H1 (cell line): Measurements from ENCODE around the gene LMAN2.

Experiments used
- CTBP2 ChIP-seq: IDR thresholded peaks from 2 replicates; pipeline ENCODE4 v1.7.0; 2011; ENCODE audit warnings: borderline replicate concordance, mild to moderate bottlenecking, moderate library complexity, mixed read lengths, low read length; ENCODE audit not compliant: insufficient read depth, insufficient read length
- EGR1 ChIP-seq: IDR thresholded peaks from 2 replicates; pipeline ENCODE4 v1.6.1; 2011; ENCODE audit warnings: low read depth, low read length, borderline replicate concordance
- EP300 ChIP-seq, 2 experiments: IDR thresholded peaks; 1 replicate in 1 of 2; 2 replicates in 1 of 2; pipeline ENCODE4 v1.6.1; 2011 to 2012; ENCODE audit warnings: low read depth in 2 of 2, low read length in 2 of 2, mild to moderate bottlenecking in 2 of 2, borderline replicate concordance in 1 of 2, inconsistent platforms in 1 of 2, moderate library complexity in 1 of 2
- EZH2 ChIP-seq: fragments of 200-600 bp; sonication (generic); IDR thresholded peaks from 2 replicates; pipeline ENCODE4 v1.7.1; 2012; ENCODE audit warnings: low read depth, mild to moderate bottlenecking, moderate library complexity, low read length, inconsistent platforms; ENCODE audit not compliant: severe bottlenecking
- GABPA ChIP-seq: IDR thresholded peaks from 2 replicates; pipeline ENCODE4 v1.6.1; 2011; ENCODE audit warnings: mild to moderate bottlenecking, low read length, moderate library complexity, borderline replicate concordance; ENCODE audit not compliant: insufficient read depth
- GTF2F1 ChIP-seq: IDR thresholded peaks from 2 replicates; pipeline ENCODE4 v1.6.1; 2012; ENCODE audit warnings: low read depth, low read length, improper control_type of control experiment, borderline replicate concordance
- JUND ChIP-seq: IDR thresholded peaks from 2 replicates; pipeline ENCODE4 v1.6.1; 2011; ENCODE audit warnings: mild to moderate bottlenecking, improper control_type of control experiment, low read length
- KDM1A ChIP-seq: fragments of 200-600, 300-600 bp; sonication (generic); IDR thresholded peaks from 2 replicates; pipeline ENCODE4 v1.7.1; 2016; ENCODE audit warnings: mild to moderate bottlenecking, low read length, borderline replicate concordance
- NRF1 ChIP-seq: IDR thresholded peaks from 2 replicates; pipeline ENCODE4 v1.6.1; 2011; ENCODE audit warnings: mild to moderate bottlenecking, low read depth, low read length, improper control_type of control experiment
- POLR2A ChIP-seq, 2 experiments: IDR thresholded peaks; 1 replicate in 1 of 2; 2 replicates in 1 of 2; pipeline ENCODE4 v1.6.1; 2011; ENCODE audit warnings: low read depth in 2 of 2, low read length in 2 of 2, mild to moderate bottlenecking in 2 of 2; ENCODE audit errors: control extremely low read depth in 1 of 2
- POLR2AphosphoS5 ChIP-seq: IDR thresholded peaks from 2 replicates; pipeline ENCODE4 v1.6.1; 2011; ENCODE audit warnings: low read depth, low read length
- TF ChIP-seq, protein P1 (sequence below), 3 experiments: IDR thresholded peaks; 1 replicate in 2 of 3; 2 replicates in 1 of 3; pipeline versions ENCODE4 v1.5.1 to v1.6.1; 2011; ENCODE audit warnings: low read length in 3 of 3, mild to moderate bottlenecking in 3 of 3, inconsistent platforms in 2 of 3, low read depth in 1 of 3, moderate library complexity in 1 of 3; ENCODE audit not compliant: insufficient read depth in 1 of 3; ENCODE audit errors: control extremely low read depth in 1 of 3
- TF ChIP-seq, protein P2 (sequence below): IDR thresholded peaks from 2 replicates; pipeline ENCODE4 v1.6.1; 2012; ENCODE audit warnings: inconsistent platforms

DNA sequence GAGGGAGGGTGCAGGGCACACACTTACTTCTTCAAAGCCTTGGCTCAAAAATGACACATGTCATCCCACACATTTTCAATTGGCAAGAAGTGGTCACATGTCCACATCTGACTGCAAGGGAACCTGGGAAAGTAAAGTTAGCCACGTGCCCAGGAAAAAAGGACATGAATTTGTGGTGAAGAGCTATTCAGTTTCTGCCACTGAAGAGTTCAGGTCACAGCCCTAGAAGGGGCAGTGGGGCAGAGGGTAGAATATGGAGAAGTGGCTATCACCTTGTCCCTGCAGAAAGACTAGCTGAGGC lies 4.3 kb upstream of the LMAN2 start:
- no peak for TF ChIP-seq EP300 (IDR thresholded peaks at IDR 0.05; ENCODE audit: borderline replicate concordance in 1 of 2, low read depth in 2 of 2, low read length in 2 of 2)
- TF ChIP-seq KDM1A: no peak
- TF ChIP-seq EZH2: no peak
- TF ChIP-seq EGR1: no peak
- TF ChIP-seq, protein P1, sequence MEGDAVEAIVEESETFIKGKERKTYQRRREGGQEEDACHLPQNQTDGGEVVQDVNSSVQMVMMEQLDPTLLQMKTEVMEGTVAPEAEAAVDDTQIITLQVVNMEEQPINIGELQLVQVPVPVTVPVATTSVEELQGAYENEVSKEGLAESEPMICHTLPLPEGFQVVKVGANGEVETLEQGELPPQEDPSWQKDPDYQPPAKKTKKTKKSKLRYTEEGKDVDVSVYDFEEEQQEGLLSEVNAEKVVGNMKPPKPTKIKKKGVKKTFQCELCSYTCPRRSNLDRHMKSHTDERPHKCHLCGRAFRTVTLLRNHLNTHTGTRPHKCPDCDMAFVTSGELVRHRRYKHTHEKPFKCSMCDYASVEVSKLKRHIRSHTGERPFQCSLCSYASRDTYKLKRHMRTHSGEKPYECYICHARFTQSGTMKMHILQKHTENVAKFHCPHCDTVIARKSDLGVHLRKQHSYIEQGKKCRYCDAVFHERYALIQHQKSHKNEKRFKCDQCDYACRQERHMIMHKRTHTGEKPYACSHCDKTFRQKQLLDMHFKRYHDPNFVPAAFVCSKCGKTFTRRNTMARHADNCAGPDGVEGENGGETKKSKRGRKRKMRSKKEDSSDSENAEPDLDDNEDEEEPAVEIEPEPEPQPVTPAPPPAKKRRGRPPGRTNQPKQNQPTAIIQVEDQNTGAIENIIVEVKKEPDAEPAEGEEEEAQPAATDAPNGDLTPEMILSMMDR (IDR thresholded peaks at IDR 0.05; ENCODE audit: control extremely low read depth in 1 of 3, insufficient read depth in 1 of 3, low read depth in 1 of 3, low read length in 3 of 3): no peak
- no peak for TF ChIP-seq CTBP2
- no peak for TF ChIP-seq GTF2F1
- TF ChIP-seq POLR2A (IDR thresholded peaks at IDR 0.05; ENCODE audit: control extremely low read depth in 1 of 2, low read depth in 2 of 2, low read length in 2 of 2): no peak
- TF ChIP-seq, protein P2, sequence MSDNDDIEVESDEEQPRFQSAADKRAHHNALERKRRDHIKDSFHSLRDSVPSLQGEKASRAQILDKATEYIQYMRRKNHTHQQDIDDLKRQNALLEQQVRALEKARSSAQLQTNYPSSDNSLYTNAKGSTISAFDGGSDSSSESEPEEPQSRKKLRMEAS: no peak
- no peak for TF ChIP-seq GABPA
- no peak for TF ChIP-seq JUND
- no peak for TF ChIP-seq NRF1
- TF ChIP-seq POLR2AphosphoS5: no peak
